OCI-LY1 (cell line): Measurements from ENCODE around the gene ADAM12.

Source experiments
- H2AFZ ChIP-seq: fragments of 200-600 bp; sonication (generic), shearing (Covaris generic); 2 replicates; pipeline ENCODE4 v1.6.0; 2014; ENCODE audit warnings: antibody characterized with exemption, mild to moderate bottlenecking, low read length
- H3F3A ChIP-seq: fragments of 200-600 bp; sonication (generic), shearing (Covaris generic); 2 replicates; pipeline ENCODE4 v1.6.0; 2014; ENCODE audit warnings: mild to moderate bottlenecking, antibody characterized with exemption, low read length, moderate library complexity; ENCODE audit not compliant: insufficient read depth
- H3K27ac ChIP-seq: fragments of 200-600 bp; sonication (generic); 2 replicates; pipeline ENCODE4 v1.5.1; 2014; ENCODE audit warnings: low read length, mixed run types, mild to moderate bottlenecking, low read depth; ENCODE audit not compliant: poor library complexity, severe bottlenecking
- H3K27me3 ChIP-seq: fragments of 200-600 bp; sonication (generic); 2 replicates; pipeline ENCODE4 v1.6.0; 2014; ENCODE audit warnings: antibody characterized with exemption, mild to moderate bottlenecking, low read length, moderate library complexity; ENCODE audit not compliant: insufficient read depth
- H3K36me3 ChIP-seq: fragments of 200-600 bp; sonication (generic); 2 replicates; pipeline ENCODE4 v1.6.1; 2014; ENCODE audit warnings: mild to moderate bottlenecking, antibody characterized with exemption, low read length, moderate library complexity, mixed read lengths; ENCODE audit not compliant: insufficient read depth
- H3K4me1 ChIP-seq: fragments of 200-600 bp; sonication (generic); 2 replicates; pipeline ENCODE4 v1.5.1; 2014; ENCODE audit warnings: mild to moderate bottlenecking, low read length, moderate library complexity; ENCODE audit not compliant: insufficient read depth, severe bottlenecking
- H3K4me2 ChIP-seq: fragments of 200-600 bp; sonication (generic), shearing (Covaris generic); 2 replicates; pipeline ENCODE4 v1.6.1; 2014; ENCODE audit warnings: low read length
- H3K4me3 ChIP-seq: fragments of 200-600 bp; sonication (generic); 2 replicates; pipeline ENCODE4 v1.5.1; 2014; ENCODE audit warnings: low read length, low read depth, mild to moderate bottlenecking, mixed read lengths; ENCODE audit not compliant: poor library complexity, severe bottlenecking
- H3K79me2 ChIP-seq: fragments of 200-600 bp; shearing (Covaris generic); 2 replicates; pipeline ENCODE4 v1.6.1; 2016; ENCODE audit warnings: mixed run types, low read length, mixed read lengths; ENCODE audit not compliant: insufficient read depth
- H3K9ac ChIP-seq: fragments of 200-600 bp; sonication (generic), shearing (Covaris generic); 2 replicates; pipeline ENCODE4 v1.6.1; 2014; ENCODE audit warnings: mild to moderate bottlenecking, low read length, mixed read lengths
- H3K9me2 ChIP-seq: fragments of 200-600 bp; sonication (generic), shearing (Covaris generic); 2 replicates; pipeline ENCODE4 v1.6.1; 2014; ENCODE audit warnings: low read depth, mild to moderate bottlenecking, low read length, mixed read lengths
- H3K9me3 ChIP-seq: fragments of 200-600 bp; shearing (Covaris generic); 2 replicates; pipeline ENCODE4 v1.6.1; 2014; ENCODE audit warnings: low read length, mixed read lengths
- H4K20me1 ChIP-seq: fragments of 200-600 bp; sonication (generic), shearing (Covaris generic); 2 replicates; pipeline ENCODE4 v1.6.0; 2016; ENCODE audit warnings: mild to moderate bottlenecking, low read length; ENCODE audit not compliant: insufficient read depth
- EZH2 ChIP-seq: fragments of 200-600 bp; sonication (generic), shearing (Covaris generic); IDR thresholded peaks from 2 replicates; pipeline ENCODE4 v1.8.0; 2017; ENCODE audit warnings: borderline replicate concordance, mixed run types, mild to moderate bottlenecking, antibody characterized with exemption, low read length, moderate library complexity, mixed read lengths
- TF ChIP-seq, protein P1 (sequence below): fragments of 200-600 bp; sonication (generic), shearing (Covaris generic); IDR thresholded peaks from 2 replicates; pipeline ENCODE4 v1.5.1; 2017; ENCODE audit warnings: mild to moderate bottlenecking, antibody characterized with exemption, low read length, moderate library complexity, mixed read lengths

The ADAM12 gene

DNA sequence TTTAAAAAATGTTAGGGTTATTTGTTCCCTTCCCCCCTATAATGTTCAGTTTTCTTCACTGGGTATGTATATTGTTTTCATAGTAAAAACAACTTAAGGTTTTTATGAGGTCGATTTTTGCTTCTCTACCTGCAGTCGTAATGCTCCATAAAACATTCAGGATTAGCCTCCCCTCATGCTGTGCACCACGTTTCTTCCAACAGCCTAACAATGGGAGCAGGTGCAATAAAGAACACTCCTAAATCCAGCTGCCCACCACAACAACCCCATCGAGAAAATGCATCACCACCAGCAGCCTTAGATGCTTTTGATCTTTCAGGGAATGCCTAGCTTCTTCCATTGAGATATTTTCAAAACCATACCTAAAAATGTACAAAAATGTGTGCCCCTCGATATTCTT, 111.1 kb downstream of the ADAM12 start:
- H3K9me2 ChIP-seq, result no peaks in the 10 kb centered on the region
- H3K79me2 ChIP-seq, result no peaks in the 10 kb centered on the region
- H4K20me1 ChIP-seq, result no peaks in the 10 kb centered on the region
- H3K9ac ChIP-seq, result no peak overlapping the region
- no peaks in the 10 kb centered on the region for H3F3A ChIP-seq
- no peaks in the 10 kb centered on the region for H3K27me3 ChIP-seq
- no peak overlapping the region for H2AFZ ChIP-seq
- no peaks in the 10 kb centered on the region for H3K4me1 ChIP-seq
- no peak overlapping the region for H3K27ac ChIP-seq
- H3K9me3 ChIP-seq, result no peaks in the 10 kb centered on the region
- TF ChIP-seq, protein P1, sequence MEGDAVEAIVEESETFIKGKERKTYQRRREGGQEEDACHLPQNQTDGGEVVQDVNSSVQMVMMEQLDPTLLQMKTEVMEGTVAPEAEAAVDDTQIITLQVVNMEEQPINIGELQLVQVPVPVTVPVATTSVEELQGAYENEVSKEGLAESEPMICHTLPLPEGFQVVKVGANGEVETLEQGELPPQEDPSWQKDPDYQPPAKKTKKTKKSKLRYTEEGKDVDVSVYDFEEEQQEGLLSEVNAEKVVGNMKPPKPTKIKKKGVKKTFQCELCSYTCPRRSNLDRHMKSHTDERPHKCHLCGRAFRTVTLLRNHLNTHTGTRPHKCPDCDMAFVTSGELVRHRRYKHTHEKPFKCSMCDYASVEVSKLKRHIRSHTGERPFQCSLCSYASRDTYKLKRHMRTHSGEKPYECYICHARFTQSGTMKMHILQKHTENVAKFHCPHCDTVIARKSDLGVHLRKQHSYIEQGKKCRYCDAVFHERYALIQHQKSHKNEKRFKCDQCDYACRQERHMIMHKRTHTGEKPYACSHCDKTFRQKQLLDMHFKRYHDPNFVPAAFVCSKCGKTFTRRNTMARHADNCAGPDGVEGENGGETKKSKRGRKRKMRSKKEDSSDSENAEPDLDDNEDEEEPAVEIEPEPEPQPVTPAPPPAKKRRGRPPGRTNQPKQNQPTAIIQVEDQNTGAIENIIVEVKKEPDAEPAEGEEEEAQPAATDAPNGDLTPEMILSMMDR, result no peak
- TF ChIP-seq EZH2, result no peak
- H3K4me3 ChIP-seq, result no peak overlapping the region
- no peak overlapping the region for H3K4me2 ChIP-seq
- H3K36me3 ChIP-seq, result no peaks in the 10 kb centered on the region

DNA sequence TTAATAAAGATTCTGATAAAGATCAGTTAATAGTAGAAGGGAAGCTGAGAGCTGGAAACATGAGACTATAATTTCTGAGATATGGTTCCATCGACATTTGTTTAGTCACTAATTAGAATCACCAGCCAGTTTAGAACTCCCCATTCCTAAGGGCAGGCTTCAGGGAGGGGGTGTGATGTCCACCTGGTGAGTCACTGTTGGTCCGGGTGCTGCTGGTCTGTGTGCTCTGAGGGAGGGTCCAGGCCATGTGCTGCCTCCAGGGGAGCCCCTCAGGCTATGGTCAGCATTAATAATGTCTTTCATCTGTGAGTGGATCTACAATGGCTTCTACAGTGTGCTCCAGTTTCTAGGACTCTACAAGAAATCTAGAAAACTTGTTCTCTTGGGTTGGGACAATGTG, 115.8 kb downstream of the ADAM12 start:
- Histone ChIP-seq H2AFZ (no peak overlapping the region), H4K20me1 (no peaks in the 10 kb centered on the region), H3K4me3 (no peak overlapping the region), H3K79me2 (no peaks in the 10 kb centered on the region), H3K4me1 (no peaks in the 10 kb centered on the region), H3F3A (no peaks in the 10 kb centered on the region), H3K27me3 (no peaks in the 10 kb centered on the region), H3K9ac (no peak overlapping the region), H3K9me3 (no peaks in the 10 kb centered on the region), H3K9me2 (no peaks in the 10 kb centered on the region), H3K27ac (no peak overlapping the region), H3K36me3 (no peaks in the 10 kb centered on the region), H3K4me2 (no peak overlapping the region)
- TF ChIP-seq EZH2, result no peak
- TF ChIP-seq, protein P1, result no peak

DNA sequence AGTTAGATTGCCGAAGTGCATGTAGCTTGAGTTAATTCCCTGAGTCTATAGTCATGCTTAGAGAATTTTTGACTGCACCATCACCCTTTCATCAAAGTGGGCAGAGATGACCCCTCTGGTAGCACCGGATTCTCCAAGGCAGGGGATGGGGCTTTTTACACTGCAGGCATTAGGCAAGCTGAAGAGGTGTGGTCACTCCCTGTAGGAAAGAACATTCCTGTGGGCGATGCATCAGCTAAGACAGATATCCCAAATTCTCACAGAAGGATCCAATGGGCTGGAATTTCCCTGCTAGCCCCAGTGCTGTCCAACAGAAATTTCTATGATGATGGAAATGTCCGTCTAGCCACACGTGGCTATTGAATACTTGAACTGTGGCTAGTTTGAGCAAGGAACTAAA, 118.2 kb downstream of the ADAM12 start:
- Histone ChIP-seq H3K4me3 (no peak overlapping the region), H3K79me2 (no peaks in the 10 kb centered on the region), H2AFZ (no peak overlapping the region), H3K4me1 (no peaks in the 10 kb centered on the region), H4K20me1 (no peaks in the 10 kb centered on the region), H3K4me2 (no peak overlapping the region), H3F3A (no peaks in the 10 kb centered on the region), H3K27me3 (no peaks in the 10 kb centered on the region), H3K36me3 (no peaks in the 10 kb centered on the region), H3K27ac (no peak overlapping the region), H3K9me2 (no peaks in the 10 kb centered on the region), H3K9ac (no peak overlapping the region), H3K9me3 (no peaks in the 10 kb centered on the region)
- TF ChIP-seq, protein P1, result no peak
- TF ChIP-seq EZH2, result no peak
